ENCODE data around the gene PRPS1L1.

The PRPS1L1 gene

GRCh38 chr7:18027628-18028027, at the start of gene PRPS1L1:
Gene PRPS1L1 (minus strand): TSS chr7:18027846.
- no peak for DNase-seq (ENCODE audit: low read depth in 2 of 2)

GRCh38 chr7:18076461-18076860, 48.8 kb upstream of the PRPS1L1 start:
- DNase-seq (ENCODE audit: low read depth in 2 of 2): no peak

- DNase-seq (ENCODE audit: low read depth in 2 of 2): no peak
Observed at GRCh38 chr7:18068745-18069144, 41.1 kb upstream of the PRPS1L1 start.

GRCh38 chr7:18064242-18064838, 36.7 kb upstream of the PRPS1L1 start:
- DNase-seq (ENCODE audit: low read depth in 2 of 2): no peak

GRCh38 chr7:18063149-18063901, 35.7 kb upstream of the PRPS1L1 start:
- no peak for DNase-seq (ENCODE audit: low read depth in 2 of 2)

GRCh38 chr7:18059171-18059570, 31.5 kb upstream of the PRPS1L1 start:
- DNase-seq (ENCODE audit: low read depth in 2 of 2): no peak

GRCh38 chr7:18053941-18054340, 26.3 kb upstream of the PRPS1L1 start:
- no peak for DNase-seq (ENCODE audit: low read depth in 2 of 2)

- no peak for DNase-seq (ENCODE audit: low read depth in 2 of 2)
Observed at GRCh38 chr7:18053177-18053928, 25.7 kb upstream of the PRPS1L1 start.

GRCh38 chr7:18049262-18049661, 21.6 kb upstream of the PRPS1L1 start:
- DNase-seq (ENCODE audit: low read depth in 2 of 2): no peak

GRCh38 chr7:18046601-18047000, 19.0 kb upstream of the PRPS1L1 start:
- no peak for DNase-seq (ENCODE audit: low read depth in 2 of 2)

GRCh38 chr7:18045171-18045570, 17.5 kb upstream of the PRPS1L1 start:
- DNase-seq (ENCODE audit: low read depth in 2 of 2): no peak

- DNase-seq (ENCODE audit: low read depth in 2 of 2): no peak
Observed at GRCh38 chr7:18041191-18041590, 13.5 kb upstream of the PRPS1L1 start.

- DNase-seq (ENCODE audit: low read depth in 2 of 2): no peak
Observed at GRCh38 chr7:18040196-18040595, 12.6 kb upstream of the PRPS1L1 start.

GRCh38 chr7:18038382-18038781, 10.7 kb upstream of the PRPS1L1 start:
- DNase-seq (ENCODE audit: low read depth in 2 of 2): no peak

- no peak for DNase-seq (ENCODE audit: low read depth in 2 of 2)
Observed at GRCh38 chr7:18037609-18038008, 10.0 kb upstream of the PRPS1L1 start.

GRCh38 chr7:18036783-18037182, 9.1 kb upstream of the PRPS1L1 start:
- no peak for DNase-seq (ENCODE audit: low read depth in 2 of 2)

- DNase-seq (ENCODE audit: low read depth in 2 of 2): no peak
Observed at GRCh38 chr7:18030758-18031157, 3.1 kb upstream of the PRPS1L1 start.

GRCh38 chr7:18020138-18020715, 7.4 kb downstream of the PRPS1L1 start:
- DNase-seq (ENCODE audit: low read depth in 2 of 2): no peak

- no peak for DNase-seq (ENCODE audit: low read depth in 2 of 2)
Observed at GRCh38 chr7:18019555-18019954, 8.1 kb downstream of the PRPS1L1 start.

GRCh38 chr7:18018296-18019215, 9.1 kb downstream of the PRPS1L1 start:
- DNase-seq (ENCODE audit: low read depth in 2 of 2): no peak

Measured in stimulated activated CD8-positive, alpha-beta memory T cell treated with anti-CD3 and anti-CD28 coated beads, Interleukin-2, amount 100 ng/mL, for 48 hours (primary cell).